Lower lobe of right lung (tissue), 2 donors: ENCODE measurements around the gene ICA1L. TPM values are rescaled to one million over a fixed set of nuclear protein-coding genes. Genes with fewer than 3 reads are reported as not detected.

ENCODE experiments used
- ATAC-seq, 2 donors: fragments of 200-7000 bp; cut with Tn5 transposase; one replicate each; pipeline ENCODE4 v1.9.1; 2020 to 2022; ENCODE audit warnings: mild to moderate bottlenecking in 2 of 2, moderate library complexity in 2 of 2
- DNase-seq: peaks from one replicate; pipeline ENCODE4 v3.0.0-alpha.2; 2020
- H3K27ac ChIP-seq: fragments of 200-600 bp; one replicate; pipeline ENCODE4 v1.8.0; 2022
- H3K27me3 ChIP-seq: fragments of 200-600 bp; one replicate; pipeline ENCODE4 v1.8.0; 2022; ENCODE audit warnings: low read depth
- H3K36me3 ChIP-seq: fragments of 200-600 bp; one replicate; pipeline ENCODE4 v1.8.0; 2022; ENCODE audit warnings: mild to moderate bottlenecking
- H3K4me1 ChIP-seq: fragments of 200-600 bp; one replicate; pipeline ENCODE4 v1.8.0; 2022
- H3K4me3 ChIP-seq: fragments of 200-600 bp; one replicate; pipeline ENCODE4 v1.8.0; 2022; ENCODE audit warnings: mild to moderate bottlenecking
- H3K9me3 ChIP-seq: fragments of 200-600 bp; one replicate; pipeline ENCODE4 v1.8.0; 2022
- CTCF ChIP-seq: fragments of 200-600 bp; IDR thresholded peaks from one replicate; pipeline ENCODE4 v1.8.0; 2022; ENCODE audit warnings: antibody characterized with exemption, mild to moderate bottlenecking
- intact Hi-C: fragments of 100-400 bp; cut with DNase I; formaldehyde crosslinking; loops from one replicate; pipeline ENCODE4 v1.11.0; 2022
- total RNA-seq: library from RNA; stranded (reverse); fragmentation: NEBNext Ultra II Directional; extraction: Animal tissue kit (Norgen Biotek cat#: 25700); gene quantifications from one replicate; pipeline ENCODE4 v1.2.1, GENCODE V29; 2021
- donor health status: DM: no; HTN: yes; CAD: no; lungs with severe emphysema.

The ICA1L gene
- total RNA-seq, 1 donor from 2014 or later = 5.6 TPM

GRCh38 chr2:202764991-202765390 is 106.6 kb downstream of the ICA1L start:
- intact Hi-C loops = no loop called here

GRCh38 chr2:202763916-202764315 is 107.7 kb downstream of the ICA1L start:
- H3K9me3 ChIP-seq = no peaks in the 10 kb centered on the region
- no peak for TF ChIP-seq CTCF
- H3K4me3 ChIP-seq = no peak overlapping the region
- H3K27me3 ChIP-seq = no peaks in the 10 kb centered on the region
- H3K36me3 ChIP-seq = peaks cover 22% of the 10 kb centered on the region
- no peaks in the 10 kb centered on the region for H3K4me1 ChIP-seq
- no peak for ATAC-seq
- no peak overlapping the region for H3K27ac ChIP-seq
- intact Hi-C loops = no loop called here
- DNase-seq = no peak

More at GRCh38 chr2:202764991-202765390, 106.6 kb downstream of the ICA1L start:
- H3K27ac ChIP-seq = no peak overlapping the region
- no peaks in the 10 kb centered on the region for H3K9me3 ChIP-seq
- no peak for DNase-seq
- ATAC-seq = no peak
- peaks cover 12% of the 10 kb centered on the region for H3K36me3 ChIP-seq
- no peaks in the 10 kb centered on the region for H3K4me1 ChIP-seq
- H3K27me3 ChIP-seq = no peaks in the 10 kb centered on the region
- no peak overlapping the region for H3K4me3 ChIP-seq
- no peak for TF ChIP-seq CTCF

GRCh38 chr2:202762556-202762955 is 109.0 kb downstream of the ICA1L start:
- no peak for DNase-seq

GRCh38 chr2:202760848-202761247 is 110.7 kb downstream of the ICA1L start:
- Histone ChIP-seq H3K4me3 (no peak overlapping the region), H3K9me3 (no peaks in the 10 kb centered on the region), H3K4me1 (peaks cover 10% of the 10 kb centered on the region), H3K27ac (no peak overlapping the region), H3K36me3 (peaks cover 41% of the 10 kb centered on the region), H3K27me3 (no peaks in the 10 kb centered on the region)
- DNase-seq (no peak), ATAC-seq (peak in 1 of 2 donors; percentile 8)
- intact Hi-C loops = no loop called here
- TF ChIP-seq CTCF = no peak

More at GRCh38 chr2:202762556-202762955, 109.0 kb downstream of the ICA1L start:
- Histone ChIP-seq H3K36me3 (peaks cover 34% of the 10 kb centered on the region), H3K4me1 (peaks cover 8% of the 10 kb centered on the region), H3K27me3 (no peaks in the 10 kb centered on the region), H3K9me3 (no peaks in the 10 kb centered on the region), H3K27ac (no peak overlapping the region), H3K4me3 (no peak overlapping the region)
- intact Hi-C loops = no loop called here
- TF ChIP-seq CTCF = no peak
- ATAC-seq = no peak

GRCh38 chr2:202758604-202759003 is 113.0 kb downstream of the ICA1L start:
- ATAC-seq = peak; percentile 74 to 94
- Histone ChIP-seq H3K4me3 (no peak overlapping the region), H3K36me3 (peaks cover 31% of the 10 kb centered on the region), H3K27me3 (no peaks in the 10 kb centered on the region), H3K4me1 (peaks cover 10% of the 10 kb centered on the region), H3K27ac (no peak overlapping the region), H3K9me3 (no peaks in the 10 kb centered on the region)
- TF ChIP-seq CTCF = no peak
- no peak for DNase-seq
- intact Hi-C loops = no loop called here

GRCh38 chr2:202758128-202758527 is 113.4 kb downstream of the ICA1L start:
- no peaks in the 10 kb centered on the region for H3K9me3 ChIP-seq
- no peak overlapping the region for H3K27ac ChIP-seq
- no peaks in the 10 kb centered on the region for H3K27me3 ChIP-seq
- peaks cover 29% of the 10 kb centered on the region for H3K36me3 ChIP-seq
- H3K4me3 ChIP-seq = no peak overlapping the region
- no peak for TF ChIP-seq CTCF
- ATAC-seq (no peak), DNase-seq (no peak)
- peaks cover 10% of the 10 kb centered on the region for H3K4me1 ChIP-seq
- intact Hi-C loops = no loop called here
